HEK293 (cell line): ENCODE results near the gene THSD7A.

Source experiments
- CTCF ChIA-PET: fragments of 350-600 bp; formaldehyde crosslinking; extraction: SDS; loops from one replicate; lab custom pipeline; 2021; ENCODE audit warnings: antibody characterized with exemption; lab: Yijun Ruan, JAX
- POLR2A ChIA-PET: fragments of 300-600 bp; formaldehyde crosslinking; extraction: SDS; loops from one replicate; lab custom pipeline; 2020; ENCODE audit warnings: antibody characterized with exemption, inconsistent platforms; lab: Yijun Ruan, JAX
- H3K27ac ChIP-seq: fragments of 200-500 bp; sonication (Bioruptor generic); 2 replicates; pipeline ENCODE4 v1.5.1; 2014; ENCODE audit warnings: low read depth, low read length, control low read depth, inconsistent platforms; ENCODE audit errors: extremely low read depth
- H3K36me3 ChIP-seq, 2 experiments: fragments of 200-500 bp in 1 of 2; sonication (Bioruptor generic) in 1 of 2; 1 replicate in 1 of 2; 2 replicates in 1 of 2; pipeline ENCODE4 v1.5.1; 2014 to 2017; ENCODE audit warnings: inconsistent platforms in 2 of 2, low read length in 2 of 2; ENCODE audit not compliant: control insufficient read depth in 2 of 2, insufficient read depth in 1 of 2
- H3K4me1 ChIP-seq: fragments of 200-500 bp; sonication (Bioruptor generic); 2 replicates; pipeline ENCODE4 v1.5.1; 2014; ENCODE audit warnings: mild to moderate bottlenecking, low read length, inconsistent platforms; ENCODE audit not compliant: control insufficient read depth, insufficient read depth
- H3K4me3 ChIP-seq: 2 replicates; pipeline ENCODE4 v1.5.1; 2011; ENCODE audit warnings: low read depth, mild to moderate bottlenecking, control low read depth, low read length, moderate library complexity
- H3K9me3 ChIP-seq: fragments of 200-500 bp; sonication (Bioruptor generic); 2 replicates; pipeline ENCODE4 v1.5.1; 2014; ENCODE audit warnings: low read depth, low read length, inconsistent platforms; ENCODE audit not compliant: control insufficient read depth, insufficient read depth
- PRDM4 ChIP-seq: fragments of 450-650 bp; formaldehyde crosslinking; IDR thresholded peaks from 2 replicates; pipeline ENCODE4 v1.5.1; 2017; ENCODE audit warnings: missing biosample characterization, missing genetic modification characterization
- RBAK ChIP-seq: fragments of 450-650 bp; formaldehyde crosslinking; IDR thresholded peaks from 2 replicates; pipeline ENCODE4 v1.5.1; 2016; ENCODE audit warnings: missing biosample characterization, missing genetic modification characterization
- ZBTB17 ChIP-seq: fragments of 450-650 bp; formaldehyde crosslinking; IDR thresholded peaks from 2 replicates; pipeline ENCODE4 v1.5.1; 2016; ENCODE audit warnings: missing biosample characterization, missing genetic modification characterization
- ZBTB48 ChIP-seq: fragments of 450-650 bp; formaldehyde crosslinking; IDR thresholded peaks from 2 replicates; pipeline ENCODE4 v1.5.1; 2016; ENCODE audit warnings: missing biosample characterization, missing genetic modification characterization
- ZNF157 ChIP-seq: fragments of 450-650 bp; formaldehyde crosslinking; IDR thresholded peaks from 2 replicates; pipeline ENCODE4 v1.5.1; 2016; ENCODE audit warnings: missing biosample characterization, missing genetic modification characterization
- ZNF266 ChIP-seq: fragments of 450-650 bp; formaldehyde crosslinking; IDR thresholded peaks from 2 replicates; pipeline ENCODE4 v1.5.1; 2016; ENCODE audit warnings: missing biosample characterization, missing genetic modification characterization, low read depth
- ZNF274 ChIP-seq, 2 experiments: fragments of 200-500 bp in 1 of 2; fragments of 450-650 bp in 1 of 2; sonication (Bioruptor generic) in 1 of 2; formaldehyde crosslinking in 1 of 2; IDR thresholded peaks; 2 replicates each; pipeline versions ENCODE4 v1.5.1 to v1.6.1; 2014 to 2016; ENCODE audit warnings: borderline replicate concordance in 1 of 2, inconsistent platforms in 1 of 2, low read length in 1 of 2, missing biosample characterization in 1 of 2, missing genetic modification characterization in 1 of 2
- ZNF292 ChIP-seq: fragments of 450-650 bp; formaldehyde crosslinking; IDR thresholded peaks from 2 replicates; pipeline ENCODE4 v1.5.1; 2016; ENCODE audit warnings: low read depth, missing biosample characterization, missing genetic modification characterization, borderline replicate concordance
- ZNF518A ChIP-seq: fragments of 450-650 bp; formaldehyde crosslinking; conservative IDR thresholded peaks from 2 replicates; pipeline ENCODE4 v1.5.1; 2016; ENCODE audit warnings: low read depth, missing biosample characterization, missing genetic modification characterization
- ZNF585B ChIP-seq: fragments of 450-650 bp; formaldehyde crosslinking; IDR thresholded peaks from 2 replicates; pipeline ENCODE4 v1.5.1; 2016; ENCODE audit warnings: missing biosample characterization, missing genetic modification characterization
- ZNF596 ChIP-seq: fragments of 450-650 bp; IDR thresholded peaks from 2 replicates; pipeline ENCODE4 v1.5.0; 2018; ENCODE audit warnings: missing biosample characterization, mild to moderate bottlenecking, missing genetic modification characterization, moderate library complexity
- ZNF626 ChIP-seq: fragments of 450-650 bp; sonication (Bioruptor Pico); formaldehyde crosslinking; IDR thresholded peaks from 2 replicates; pipeline ENCODE4 v1.5.1; 2018; ENCODE audit warnings: missing biosample characterization, missing genetic modification characterization, inconsistent platforms
- ZNF654 ChIP-seq: fragments of 450-650 bp; formaldehyde crosslinking; IDR thresholded peaks from 2 replicates; pipeline ENCODE4 v1.5.1; 2016; ENCODE audit warnings: low read depth, missing biosample characterization, missing genetic modification characterization
- ZNF660 ChIP-seq: fragments of 450-650 bp; IDR thresholded peaks from 2 replicates; pipeline ENCODE4 v1.5.1; 2018; ENCODE audit warnings: missing biosample characterization, mild to moderate bottlenecking, missing genetic modification characterization
- ZNF777 ChIP-seq: fragments of 450-650 bp; formaldehyde crosslinking; IDR thresholded peaks from 2 replicates; pipeline ENCODE4 v1.5.1; 2017; ENCODE audit warnings: missing biosample characterization, missing genetic modification characterization, borderline replicate concordance
- TF ChIP-seq, protein P1 (sequence below): fragments of 450-650 bp; formaldehyde crosslinking; IDR thresholded peaks from 2 replicates; pipeline ENCODE4 v1.5.1; 2016; ENCODE audit warnings: missing biosample characterization, missing genetic modification characterization

The THSD7A gene

GRCh38 chr7:11689096-11689495 is 142.9 kb downstream of the THSD7A start:
- POLR2A ChIA-PET: no interaction called here
- no peaks in the 10 kb centered on the region; the same call in 1 of the 2 replicates for H3K9me3 ChIP-seq

DNA sequence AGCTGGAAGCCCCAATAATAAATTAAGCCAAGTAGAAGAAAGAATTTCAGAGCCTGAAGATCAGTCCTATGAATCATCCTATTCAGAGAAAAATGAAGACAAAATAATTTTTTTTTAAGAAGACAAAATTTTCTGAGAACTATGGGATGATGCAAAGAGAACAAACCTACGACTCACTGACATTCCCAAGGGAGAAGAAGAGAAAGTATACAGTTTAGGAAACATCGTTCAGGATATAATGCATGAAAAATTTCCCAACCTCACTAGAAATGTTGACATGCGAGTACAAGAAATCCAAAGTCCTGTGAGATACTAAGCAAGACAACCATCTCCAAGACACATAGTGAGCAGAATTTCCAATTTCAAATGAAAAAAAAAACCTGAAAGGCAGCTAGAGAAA is 150.5 kb downstream of the THSD7A start:
- H3K4me1 ChIP-seq: no peaks in the 10 kb centered on the region
- no peak overlapping the region for H3K27ac ChIP-seq
- POLR2A ChIA-PET: no interaction called here
- no peak for TF ChIP-seq ZBTB48 (tag by site-specific recombination)
- TF ChIP-seq ZNF596 (tag by site-specific recombination): no peak
- TF ChIP-seq, protein P1, sequence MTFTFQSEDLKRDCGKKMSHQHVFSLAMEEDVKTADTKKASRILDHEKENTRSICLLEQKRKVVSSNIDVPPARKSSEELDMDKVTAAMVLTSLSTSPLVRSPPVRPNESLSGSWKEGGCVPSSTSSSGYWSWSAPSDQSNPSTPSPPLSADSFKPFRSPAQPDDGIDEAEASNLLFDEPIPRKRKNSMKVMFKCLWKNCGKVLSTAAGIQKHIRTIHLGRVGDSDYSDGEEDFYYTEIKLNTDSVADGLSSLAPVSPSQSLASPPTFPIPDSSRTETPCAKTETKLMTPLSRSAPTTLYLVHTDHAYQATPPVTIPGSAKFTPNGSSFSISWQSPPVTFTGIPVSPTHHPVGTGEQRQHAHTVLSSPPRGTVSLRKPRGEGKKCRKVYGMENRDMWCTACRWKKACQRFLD (tag by site-specific recombination): no peak
- no peak for TF ChIP-seq ZNF585B (tag by site-specific recombination)
- no peak for TF ChIP-seq ZNF654 (tag by site-specific recombination)
- no peak for TF ChIP-seq ZNF292
- no peaks in the 10 kb centered on the region for H3K36me3 ChIP-seq
- no peak overlapping the region for H3K4me3 ChIP-seq
- CTCF ChIA-PET: interaction anchor here (0.7 kb wide), 1 partner anchor 185 kb away, joined by 3 read pairs; no protein-coding TSS in a partner anchor
- no peaks in the 10 kb centered on the region; the same call in 1 of the 2 replicates for H3K9me3 ChIP-seq

More at GRCh38 chr7:11689096-11689495, 142.9 kb downstream of the THSD7A start:
- TF ChIP-seq ZNF518A (tag by site-specific recombination) (no peak), ZNF266 (no peak), ZNF660 (tag by site-specific recombination) (no peak), ZNF157 (tag by site-specific recombination) (no peak), ZNF274 (IDR thresholded peaks at IDR 0.05; ENCODE audit: low read length) (no peak), ZNF274 (tag by site-specific recombination; IDR thresholded peaks at IDR 0.05; ENCODE audit: borderline replicate concordance) (no peak), PRDM4 (tag by site-specific recombination) (no peak), RBAK (tag by site-specific recombination) (no peak), ZBTB17 (tag by site-specific recombination) (no peak), ZNF777 (tag by site-specific recombination) (no peak), ZNF626 (no peak)
- TF ChIP-seq, protein P1 (tag by site-specific recombination): no peak
- CTCF ChIA-PET: no interaction called here
- no peaks in the 10 kb centered on the region for H3K36me3 ChIP-seq
- no peak overlapping the region for H3K27ac ChIP-seq
- H3K4me1 ChIP-seq: no peaks in the 10 kb centered on the region
- no peak overlapping the region for H3K4me3 ChIP-seq
